PC-3 (cell line): Measurements from ENCODE around the gene NLRP13.

Experiments
- CTCF ChIP-seq: fragments of 300-600 bp; sonication (generic); conservative IDR thresholded peaks from 2 replicates; pipeline ENCODE4 v1.5.1; 2017; ENCODE audit warnings: antibody characterized with exemption, low read depth, mild to moderate bottlenecking, low read length
- EZH2 ChIP-seq: fragments of 300-600 bp; sonication (generic); IDR thresholded peaks from one replicate; pipeline ENCODE4 v1.6.1; 2017; ENCODE audit warnings: antibody characterized with exemption, mild to moderate bottlenecking, low read length; ENCODE audit not compliant: unreplicated experiment
- EZH2phosphoT487 ChIP-seq: fragments of 300-600 bp; sonication (generic); IDR thresholded peaks from 2 replicates; pipeline ENCODE4 v1.6.1; 2018; ENCODE audit warnings: mild to moderate bottlenecking, antibody characterized with exemption, low read length, borderline replicate concordance

GRCh38 chr19:55901369-55902079 lies 30.6 kb downstream of the NLRP13 start:
- TF ChIP-seq CTCF (no peak), EZH2 (no peak), EZH2phosphoT487 (no peak)
